Vagina (tissue), 2 donors: ENCODE results near the gene LHFPL4. TPM values are rescaled to one million over a fixed set of nuclear protein-coding genes. Genes with fewer than 3 reads are reported as not detected.
"Not testable (repeated sequence)": the region's sequence is repeated elsewhere in the genome, so short reads cannot be mapped to it uniquely, and the experiment has no call there.

ENCODE experiments used
- DNase-seq, 2 donors: peaks; one replicate each; pipeline ENCODE4 v3.0.0-alpha.2; 2017; ENCODE audit errors: extremely low spot score in 2 of 2
- H3K27ac ChIP-seq: fragments of 200-600 bp; sonication (generic); one replicate; pipeline ENCODE4 v1.5.1; 2019
- H3K27me3 ChIP-seq: fragments of 200-600 bp; sonication (generic); one replicate; pipeline ENCODE4 v1.5.1; 2019
- H3K36me3 ChIP-seq, 2 donors: fragments of 200-600 bp; sonication (generic); one replicate each; pipeline ENCODE4 v1.5.1; 2017 to 2019
- H3K4me1 ChIP-seq: fragments of 200-600 bp; sonication (generic); one replicate; pipeline ENCODE4 v1.5.1; 2019
- H3K4me3 ChIP-seq, 2 donors: fragments of 200-600 bp; sonication (generic); 1 replicate in 1 of 2; 2 replicates in 1 of 2; pipeline ENCODE4 v1.5.1; 2016 to 2019
- H3K9me3 ChIP-seq: fragments of 200-600 bp; sonication (generic); one replicate; pipeline ENCODE4 v1.5.1; 2019
- CTCF ChIP-seq, 3 experiments: fragments of 450-650 bp in 2 of 3; fragments of 200-600 bp in 1 of 3; sonication (generic) in 1 of 3; IDR thresholded peaks; one replicate each; pipeline ENCODE4 v1.5.1; 2017 to 2019; ENCODE audit warnings: antibody characterized with exemption in 3 of 3, mild to moderate bottlenecking in 2 of 3, moderate library complexity in 2 of 3
- POLR2A ChIP-seq, 2 donors: fragments of 450-650 bp; IDR thresholded peaks; one replicate each; pipeline ENCODE4 v1.6.1; 2017; ENCODE audit warnings: antibody characterized with exemption in 2 of 2, mild to moderate bottlenecking in 2 of 2, moderate library complexity in 2 of 2
- POLR2AphosphoS5 ChIP-seq, 2 donors: sonication (generic); formaldehyde crosslinking; IDR thresholded peaks; one replicate each; pipeline ENCODE4 v1.9.0; 2017; ENCODE audit warnings: antibody characterized with exemption in 2 of 2, mild to moderate bottlenecking in 2 of 2, low read depth in 1 of 2; ENCODE audit not compliant: insufficient read depth in 1 of 2
- intact Hi-C: fragments of 100-400 bp; cut with DNase I; formaldehyde crosslinking; loops from one replicate; pipeline ENCODE4 v1.15.1; 2023
- total RNA-seq: library from RNA; depleted of rRNA; stranded (reverse); fragments of >200 nt; gene quantifications from one replicate; pipeline ENCODE4 v1.2.3, GENCODE V29; 2016

LHFPL4 gene
- total RNA-seq, 1 donor from 2014 or later: not detected

GRCh38 chr3:9499455-9500107 is 54.0 kb downstream of the LHFPL4 start:
- no peaks in the 10 kb centered on the region for H3K27me3 ChIP-seq
- H3K36me3 ChIP-seq: no peaks in the 10 kb centered on the region
- peak overlapping the region in 1 of 2 donors; percentile 10 for H3K4me3 ChIP-seq
- DNase-seq: no peak
- H3K9me3 ChIP-seq: no peaks in the 10 kb centered on the region
- intact Hi-C loops: no loop called here
- H3K4me1 ChIP-seq: peaks cover 9% of the 10 kb centered on the region
- TF ChIP-seq POLR2A (IDR thresholded peaks at IDR 0.05) (no peak), POLR2AphosphoS5 (IDR thresholded peaks at IDR 0.05; ENCODE audit: insufficient read depth in 1 of 2, low read depth in 1 of 2) (no peak), CTCF (IDR thresholded peaks at IDR 0.05) (no peak)
- H3K27ac ChIP-seq: no peak overlapping the region

- Histone ChIP-seq H3K9me3 (no peaks in the 10 kb centered on the region), H3K4me1 (peaks cover 9% of the 10 kb centered on the region), H3K27ac (no peak overlapping the region), H3K4me3 (no peak overlapping the region), H3K27me3 (no peaks in the 10 kb centered on the region), H3K36me3 (no peaks in the 10 kb centered on the region)
- intact Hi-C loops: no loop called here
- no peak for DNase-seq
- TF ChIP-seq POLR2A (IDR thresholded peaks at IDR 0.05) (no peak), POLR2AphosphoS5 (IDR thresholded peaks at IDR 0.05; ENCODE audit: insufficient read depth in 1 of 2, low read depth in 1 of 2) (no peak), CTCF (IDR thresholded peaks at IDR 0.05) (no peak)
Measured at GRCh38 chr3:9498781-9499180, 54.8 kb downstream of the LHFPL4 start.

GRCh38 chr3:9497821-9498565 is 55.6 kb downstream of the LHFPL4 start:
- peak in 1 of 2 donors; percentile 16 for DNase-seq
- intact Hi-C loops: no loop called here
- H3K4me3 ChIP-seq: no peak overlapping the region
- no peak overlapping the region for H3K27ac ChIP-seq
- no peaks in the 10 kb centered on the region for H3K9me3 ChIP-seq
- H3K36me3 ChIP-seq: no peaks in the 10 kb centered on the region
- H3K27me3 ChIP-seq: no peaks in the 10 kb centered on the region
- H3K4me1 ChIP-seq: peaks cover 9% of the 10 kb centered on the region
- no peak for TF ChIP-seq POLR2A (IDR thresholded peaks at IDR 0.05)
- TF ChIP-seq POLR2AphosphoS5 (IDR thresholded peaks at IDR 0.05; ENCODE audit: insufficient read depth in 1 of 2, low read depth in 1 of 2): no peak
- TF ChIP-seq CTCF (IDR thresholded peaks at IDR 0.05): no peak

GRCh38 chr3:9496893-9497292 is 56.7 kb downstream of the LHFPL4 start:
- TF ChIP-seq POLR2AphosphoS5 (IDR thresholded peaks at IDR 0.05; ENCODE audit: insufficient read depth in 1 of 2, low read depth in 1 of 2) (no peak), POLR2A (IDR thresholded peaks at IDR 0.05) (no peak), CTCF (IDR thresholded peaks at IDR 0.05) (no peak)
- peaks cover 9% of the 10 kb centered on the region for H3K4me1 ChIP-seq
- no peak overlapping the region for H3K4me3 ChIP-seq
- H3K36me3 ChIP-seq: no peaks in the 10 kb centered on the region
- H3K9me3 ChIP-seq: no peaks in the 10 kb centered on the region
- H3K27me3 ChIP-seq: no peaks in the 10 kb centered on the region
- DNase-seq: peak in 1 of 2 donors; percentile 28
- H3K27ac ChIP-seq: no peak overlapping the region
- intact Hi-C loops: no loop called here

GRCh38 chr3:9494036-9494435 is 59.6 kb downstream of the LHFPL4 start:
- H3K4me3 ChIP-seq, intact Hi-C loops, H3K9me3 ChIP-seq, H3K4me1 ChIP-seq, H3K27ac ChIP-seq, H3K27me3 ChIP-seq, H3K36me3 ChIP-seq: not testable (repeated sequence)
- peak in 1 of 2 donors; percentile 9 for DNase-seq
